ENCODE measurements around the gene ROR2.
A peak's percentile ranks its signal among the peaks of the same experiment; 100 is the strongest.

Gene ROR2

DNA sequence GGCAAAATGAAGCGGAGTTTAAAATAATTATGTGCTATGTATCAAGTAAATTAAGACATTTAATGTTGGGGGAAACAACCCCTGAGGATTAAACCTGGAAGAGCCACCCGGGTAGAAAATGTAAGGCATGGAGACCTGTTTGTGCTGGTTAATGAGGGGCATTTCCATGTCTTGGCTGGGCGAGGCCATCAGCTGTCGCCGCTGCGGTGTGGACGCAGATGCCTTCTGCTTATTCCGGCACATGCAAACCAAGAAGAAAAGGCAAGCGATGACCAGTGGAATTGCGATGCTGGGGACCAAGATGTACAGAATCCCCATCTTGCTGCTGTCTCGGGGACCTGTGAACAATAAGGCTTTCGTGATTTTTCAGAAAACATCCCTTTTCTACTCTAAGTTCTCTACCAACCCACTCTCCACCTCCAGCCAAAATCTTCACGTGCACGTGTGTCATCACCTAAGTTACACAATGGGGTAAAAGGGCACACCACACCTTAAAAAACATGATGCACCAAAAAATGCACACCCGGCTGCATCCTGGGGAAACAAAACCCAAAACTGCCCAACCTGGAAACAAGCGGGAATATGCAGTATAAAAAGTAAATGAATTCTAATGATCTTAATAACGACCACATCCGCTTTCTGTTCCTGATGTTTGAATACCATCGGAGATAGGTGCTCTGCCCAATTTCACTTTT lies 223.5 kb downstream of the ROR2 start:
- H3K4me3 ChIP-seq (ENCODE audit: low read length): no peak overlapping the region
- H3K9ac ChIP-seq (ENCODE audit: low read length): no peak overlapping the region
- DNase-seq (ENCODE audit: low read depth): no peak
- peaks cover 12% of the 10 kb centered on the region for H3K4me1 ChIP-seq (ENCODE audit: control insufficient read depth, insufficient read depth, low read length)
- H3K36me3 ChIP-seq (ENCODE audit: control insufficient read depth, insufficient read depth, low read length, severe bottlenecking): no peaks in the 10 kb centered on the region
- no peaks in the 10 kb centered on the region for H3K9me3 ChIP-seq (ENCODE audit: control insufficient read depth, low read length)
- H3K27me3 ChIP-seq (replicated peaks; ENCODE audit: control insufficient read depth, insufficient read depth, low read length): no peaks in the 10 kb centered on the region

DNA sequence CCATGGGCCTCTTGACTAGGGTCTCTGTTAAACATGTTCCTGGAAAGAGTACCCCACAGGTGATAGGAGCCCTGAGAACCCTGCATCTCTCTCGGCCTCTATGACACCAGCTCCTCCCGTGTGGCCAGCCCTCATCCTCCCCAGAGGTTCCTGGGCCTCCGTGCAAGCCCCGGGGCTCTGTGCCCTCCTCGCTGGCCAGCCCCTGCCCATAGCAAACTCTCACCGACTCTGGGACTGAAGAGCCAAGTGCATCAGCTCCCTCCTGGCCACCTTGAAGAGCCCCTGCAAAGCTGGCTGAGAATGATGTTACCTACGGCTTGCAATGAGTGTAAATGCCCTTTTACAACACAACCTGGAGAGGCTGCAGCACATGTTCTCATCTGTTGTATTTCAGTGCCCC lies 224.4 kb downstream of the ROR2 start:
- H3K9ac ChIP-seq (ENCODE audit: low read length): no peak overlapping the region
- no peaks in the 10 kb centered on the region for H3K27me3 ChIP-seq (replicated peaks; ENCODE audit: control insufficient read depth, insufficient read depth, low read length)
- H3K9me3 ChIP-seq (ENCODE audit: control insufficient read depth, low read length): no peaks in the 10 kb centered on the region
- no peak overlapping the region for H3K4me3 ChIP-seq (ENCODE audit: low read length)
- no peaks in the 10 kb centered on the region for H3K36me3 ChIP-seq (ENCODE audit: control insufficient read depth, insufficient read depth, low read length, severe bottlenecking)
- no peak for DNase-seq (ENCODE audit: low read depth)
- peaks cover 12% of the 10 kb centered on the region for H3K4me1 ChIP-seq (ENCODE audit: control insufficient read depth, insufficient read depth, low read length)

DNA sequence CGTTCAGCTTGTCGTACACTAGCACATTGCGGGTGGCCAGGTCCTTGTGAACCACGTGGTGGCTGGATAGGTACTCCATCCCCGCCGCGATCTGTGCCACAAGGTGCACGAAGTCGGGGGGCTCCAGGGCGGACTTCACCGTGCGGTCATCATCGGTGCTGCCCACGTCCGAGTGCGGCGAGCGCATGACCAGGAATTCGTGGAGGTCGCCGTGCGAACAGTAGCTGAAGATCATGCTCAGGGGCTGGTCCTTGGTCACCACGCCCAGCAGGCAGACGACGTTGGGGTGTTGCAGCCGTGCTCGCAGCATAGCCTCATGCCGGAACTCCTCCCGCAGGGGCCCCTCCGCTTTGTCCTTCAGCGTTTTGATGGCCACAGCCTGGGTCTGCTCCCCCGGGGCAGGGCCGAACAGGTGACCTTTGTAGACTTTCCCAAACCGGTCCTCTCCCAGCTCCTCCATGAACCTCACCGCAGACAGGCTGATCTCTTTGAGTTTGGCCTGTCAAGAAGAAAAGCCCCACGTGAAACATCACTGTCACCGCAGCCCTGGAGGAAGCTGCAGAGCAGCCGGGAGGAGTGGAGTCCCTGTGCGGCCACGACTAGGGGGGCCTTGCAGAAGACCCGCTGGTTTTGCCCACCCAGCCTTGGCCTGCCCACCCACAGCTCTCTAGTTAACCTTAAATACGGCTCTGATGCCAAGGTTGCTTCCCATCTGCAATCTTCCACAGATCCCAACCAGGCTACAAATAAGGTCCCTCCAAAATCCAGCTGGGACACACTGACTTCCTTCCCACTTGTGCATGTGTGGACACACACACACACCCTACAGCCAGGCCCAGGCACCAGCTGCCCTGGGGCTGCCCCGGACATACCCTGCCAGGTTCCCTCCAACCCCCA lies 225.2 kb downstream of the ROR2 start:
- no peaks in the 10 kb centered on the region for H3K36me3 ChIP-seq (ENCODE audit: control insufficient read depth, insufficient read depth, low read length, severe bottlenecking)
- H3K4me1 ChIP-seq (ENCODE audit: control insufficient read depth, insufficient read depth, low read length): peaks cover 12% of the 10 kb centered on the region
- H3K9ac ChIP-seq (ENCODE audit: low read length): no peak overlapping the region
- no peak for DNase-seq (ENCODE audit: low read depth)
- H3K4me3 ChIP-seq (ENCODE audit: low read length): no peak overlapping the region
- no peaks in the 10 kb centered on the region for H3K27me3 ChIP-seq (replicated peaks; ENCODE audit: control insufficient read depth, insufficient read depth, low read length)
- H3K9me3 ChIP-seq (ENCODE audit: control insufficient read depth, low read length): no peaks in the 10 kb centered on the region

DNA sequence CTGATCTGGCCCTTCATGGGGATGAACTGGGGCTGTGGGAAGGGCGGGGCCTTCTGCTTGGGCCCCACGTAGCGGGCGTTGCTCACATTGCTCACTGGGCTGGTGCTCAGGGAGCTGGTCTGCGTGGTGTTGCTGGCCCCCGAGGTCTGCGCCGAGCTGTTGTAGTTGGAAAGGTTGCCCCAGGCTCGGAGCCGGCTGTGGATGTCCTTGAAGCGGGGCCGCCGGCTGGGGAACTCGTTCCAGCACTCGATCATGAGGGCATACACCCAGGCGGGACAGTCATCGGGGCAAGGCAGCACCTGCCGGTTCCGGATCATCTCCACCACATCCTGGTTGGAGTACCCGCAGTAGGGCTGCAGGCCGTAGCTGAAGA lies 226.0 kb downstream of the ROR2 start:
- no peaks in the 10 kb centered on the region for H3K27me3 ChIP-seq (replicated peaks; ENCODE audit: control insufficient read depth, insufficient read depth, low read length)
- no peaks in the 10 kb centered on the region for H3K9me3 ChIP-seq (ENCODE audit: control insufficient read depth, low read length)
- no peak overlapping the region for H3K4me3 ChIP-seq (ENCODE audit: low read length)
- no peak for DNase-seq (ENCODE audit: low read depth)
- no peak overlapping the region for H3K9ac ChIP-seq (ENCODE audit: low read length)
- no peaks in the 10 kb centered on the region for H3K36me3 ChIP-seq (ENCODE audit: control insufficient read depth, insufficient read depth, low read length, severe bottlenecking)
- H3K4me1 ChIP-seq (ENCODE audit: control insufficient read depth, insufficient read depth, low read length): peaks cover 5% of the 10 kb centered on the region

DNA sequence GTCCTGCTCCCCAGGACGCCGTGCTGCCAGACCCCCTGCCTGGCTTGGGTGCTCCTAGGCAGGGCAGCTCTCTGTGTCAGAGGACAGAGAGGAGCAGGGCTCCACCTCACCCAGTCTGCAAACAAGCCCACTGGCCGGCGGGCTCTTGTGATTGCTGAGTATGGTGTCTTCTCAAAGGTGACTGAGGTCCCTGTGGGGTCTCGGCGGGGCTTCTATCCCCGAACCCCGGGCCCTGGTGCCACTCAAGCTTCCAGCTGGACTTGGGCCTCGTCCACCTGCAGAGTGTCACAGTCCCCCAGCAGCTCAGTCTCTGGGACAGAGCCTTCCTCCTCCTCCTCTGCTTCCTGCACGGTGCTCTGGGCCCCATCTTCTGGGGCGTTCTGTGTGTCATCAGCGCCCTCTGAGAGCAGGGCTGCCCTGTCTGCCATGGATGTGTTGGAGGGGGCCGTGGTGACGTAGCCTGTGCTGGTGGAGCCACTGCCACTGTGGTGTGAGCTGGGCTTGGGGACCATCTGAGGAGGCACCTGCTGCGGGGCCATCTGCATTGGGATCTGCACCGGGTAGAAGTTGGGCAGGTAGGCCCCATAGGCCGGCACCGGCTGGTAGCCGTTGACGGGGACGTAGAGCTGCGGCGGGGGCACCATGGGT lies 226.5 kb downstream of the ROR2 start:
- Histone ChIP-seq H3K36me3 (ENCODE audit: control insufficient read depth, insufficient read depth, low read length, severe bottlenecking) (no peaks in the 10 kb centered on the region), H3K9me3 (ENCODE audit: control insufficient read depth, low read length) (no peaks in the 10 kb centered on the region), H3K9ac (ENCODE audit: low read length) (no peak overlapping the region), H3K4me3 (ENCODE audit: low read length) (no peak overlapping the region), H3K27me3 (replicated peaks; ENCODE audit: control insufficient read depth, insufficient read depth, low read length) (no peaks in the 10 kb centered on the region), H3K4me1 (ENCODE audit: control insufficient read depth, insufficient read depth, low read length) (peaks cover under 1% of the 10 kb centered on the region)
- DNase-seq (ENCODE audit: low read depth): no peak

DNA sequence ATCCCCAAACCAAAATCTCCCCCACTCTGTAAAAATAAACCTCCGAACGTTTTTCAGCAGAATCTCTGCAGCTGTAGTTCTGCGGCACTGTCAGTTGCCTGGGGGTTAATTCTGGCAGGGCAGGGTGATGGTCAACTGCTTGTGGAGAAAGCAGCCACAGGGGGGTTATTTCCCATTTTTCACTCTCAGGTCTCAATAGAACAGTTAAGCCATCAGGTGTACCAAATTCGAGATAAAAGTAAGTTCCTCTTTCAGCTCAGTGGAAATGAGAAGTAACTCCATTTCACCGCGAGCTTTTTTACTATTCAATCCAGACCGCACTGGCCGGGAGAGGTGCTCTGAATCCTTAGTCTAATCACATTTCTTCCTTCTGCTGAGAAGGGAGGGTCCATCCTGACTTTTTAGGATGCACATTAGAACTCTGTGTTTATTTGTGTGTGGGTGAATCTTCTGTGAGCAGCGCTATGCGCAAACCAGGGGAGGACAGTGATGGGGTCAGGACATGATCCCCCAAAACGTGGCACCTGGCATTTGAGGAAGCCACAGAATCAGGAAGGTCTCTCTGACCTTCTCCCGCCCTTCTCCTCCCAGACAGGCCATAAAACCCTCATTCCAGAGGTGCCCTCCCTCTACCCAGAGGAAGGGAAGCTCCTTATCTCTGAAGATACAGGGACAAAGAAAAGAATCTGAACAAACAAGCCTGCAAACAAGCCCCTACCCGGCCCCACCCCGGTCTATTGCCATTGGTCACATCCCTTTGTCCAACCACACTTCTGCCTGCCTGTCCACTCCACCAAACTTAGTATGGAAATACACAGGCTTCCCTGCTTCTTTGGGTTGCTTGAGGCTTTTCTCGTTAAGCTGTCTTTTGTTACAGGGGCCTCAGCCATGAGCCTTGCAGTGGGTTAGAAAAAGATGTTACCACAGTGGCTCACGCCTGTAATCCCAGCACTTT lies 229.0 kb downstream of the ROR2 start:
- Histone ChIP-seq H3K4me3 (ENCODE audit: low read length) (no peak overlapping the region), H3K27me3 (replicated peaks; ENCODE audit: control insufficient read depth, insufficient read depth, low read length) (no peaks in the 10 kb centered on the region), H3K4me1 (ENCODE audit: control insufficient read depth, insufficient read depth, low read length) (no peaks in the 10 kb centered on the region), H3K9me3 (ENCODE audit: control insufficient read depth, low read length) (peaks cover 6% of the 10 kb centered on the region), H3K9ac (ENCODE audit: low read length) (no peak overlapping the region), H3K36me3 (ENCODE audit: control insufficient read depth, insufficient read depth, low read length, severe bottlenecking) (no peaks in the 10 kb centered on the region)
- DNase-seq (ENCODE audit: low read depth): no peak

DNA sequence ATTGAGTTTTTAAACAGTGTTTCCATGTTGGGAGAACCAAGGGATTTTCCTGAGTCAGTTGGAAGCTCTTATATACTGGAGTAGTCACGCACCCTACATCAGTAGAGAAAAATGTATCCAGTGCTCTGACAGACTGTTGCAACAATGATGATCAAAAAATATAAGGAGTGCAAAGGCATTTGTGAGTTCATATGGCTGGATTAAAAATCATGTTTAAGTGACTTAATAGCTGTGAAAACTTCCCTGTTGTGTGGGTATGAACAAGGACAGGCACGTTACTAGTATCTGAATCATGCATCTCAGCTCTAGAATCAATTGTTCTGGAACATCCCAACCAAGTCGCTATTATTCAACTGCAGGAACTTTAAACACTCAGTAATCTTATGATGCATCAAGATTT lies 229.7 kb downstream of the ROR2 start:
- Histone ChIP-seq H3K4me3 (ENCODE audit: low read length) (no peak overlapping the region), H3K9me3 (ENCODE audit: control insufficient read depth, low read length) (peaks cover 6% of the 10 kb centered on the region), H3K4me1 (ENCODE audit: control insufficient read depth, insufficient read depth, low read length) (no peaks in the 10 kb centered on the region), H3K36me3 (ENCODE audit: control insufficient read depth, insufficient read depth, low read length, severe bottlenecking) (no peaks in the 10 kb centered on the region), H3K9ac (ENCODE audit: low read length) (no peak overlapping the region), H3K27me3 (replicated peaks; ENCODE audit: control insufficient read depth, insufficient read depth, low read length) (no peaks in the 10 kb centered on the region)
- DNase-seq (ENCODE audit: low read depth): peak; percentile 47

DNA sequence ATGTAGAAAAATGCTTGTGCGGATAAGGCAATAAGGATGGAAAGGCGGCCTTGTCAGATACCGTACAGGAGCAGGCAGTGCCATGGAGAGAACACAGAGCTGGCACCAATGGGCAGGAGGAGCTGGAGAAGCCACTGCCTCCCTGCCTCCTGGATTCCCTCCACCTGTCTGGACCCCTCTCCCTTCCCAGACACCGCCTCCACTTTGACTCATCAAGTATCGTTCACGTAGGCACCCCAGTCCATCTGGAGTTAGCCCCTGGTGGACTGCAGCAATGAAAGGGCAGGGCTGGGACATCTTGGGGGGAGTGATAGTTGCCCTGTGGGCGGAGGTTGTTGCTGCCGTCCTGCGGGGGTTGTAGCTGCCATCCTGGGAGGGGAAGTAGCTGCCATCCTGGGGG lies 232.0 kb downstream of the ROR2 start:
- H3K36me3 ChIP-seq (ENCODE audit: control insufficient read depth, insufficient read depth, low read length, severe bottlenecking): no peaks in the 10 kb centered on the region
- no peak for DNase-seq (ENCODE audit: low read depth)
- no peak overlapping the region for H3K9ac ChIP-seq (ENCODE audit: low read length)
- no peaks in the 10 kb centered on the region for H3K27me3 ChIP-seq (replicated peaks; ENCODE audit: control insufficient read depth, insufficient read depth, low read length)
- peaks cover 6% of the 10 kb centered on the region for H3K4me1 ChIP-seq (ENCODE audit: control insufficient read depth, insufficient read depth, low read length)
- peaks cover 6% of the 10 kb centered on the region for H3K9me3 ChIP-seq (ENCODE audit: control insufficient read depth, low read length)
- no peak overlapping the region for H3K4me3 ChIP-seq (ENCODE audit: low read length)

DNA sequence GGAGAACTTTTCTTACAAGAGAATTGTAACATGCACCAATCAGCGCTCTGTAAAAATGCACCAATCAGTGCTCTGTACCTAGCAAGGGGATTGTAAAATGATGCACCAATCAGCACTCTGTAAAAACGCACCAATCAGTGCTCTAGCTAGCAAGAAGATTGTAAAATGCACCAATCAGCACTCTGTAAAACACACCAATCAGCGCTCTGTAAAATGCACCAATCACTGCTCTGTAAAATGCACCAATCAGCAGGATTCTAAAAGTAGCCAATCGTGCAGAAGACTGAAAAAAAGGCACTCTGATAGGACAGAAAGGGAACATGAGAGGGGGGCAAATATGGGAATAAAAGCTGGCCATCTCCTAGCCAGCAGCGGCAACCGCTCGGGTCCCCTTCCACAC lies 233.2 kb downstream of the ROR2 start:
- Histone ChIP-seq H3K4me1 (ENCODE audit: control insufficient read depth, insufficient read depth, low read length) (peaks cover 6% of the 10 kb centered on the region), H3K9ac (ENCODE audit: low read length) (no peak overlapping the region), H3K9me3 (ENCODE audit: control insufficient read depth, low read length) (peaks cover 6% of the 10 kb centered on the region), H3K36me3 (ENCODE audit: control insufficient read depth, insufficient read depth, low read length, severe bottlenecking) (no peaks in the 10 kb centered on the region), H3K27me3 (replicated peaks; ENCODE audit: control insufficient read depth, insufficient read depth, low read length) (no peaks in the 10 kb centered on the region), H3K4me3 (ENCODE audit: low read length) (no peak overlapping the region)
- DNase-seq (ENCODE audit: low read depth): no peak

DNA sequence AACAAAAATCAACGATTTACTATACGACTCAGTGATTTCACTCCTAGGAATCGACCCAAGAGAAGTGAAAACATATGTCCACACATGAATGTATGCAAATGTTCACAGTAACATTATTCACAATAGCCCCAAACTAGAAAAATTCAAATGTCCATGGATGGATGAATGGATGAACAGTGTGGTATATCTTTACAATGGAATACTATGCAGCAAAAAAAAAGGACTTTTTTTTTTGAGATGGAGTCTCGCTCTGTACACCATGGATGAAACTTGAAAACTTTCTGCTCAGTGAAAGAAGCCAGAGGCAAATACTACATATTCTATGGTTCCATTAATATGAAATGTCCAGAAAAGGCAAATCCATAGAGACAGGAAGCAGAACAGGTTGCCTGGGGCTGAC lies 233.8 kb downstream of the ROR2 start:
- Histone ChIP-seq H3K27me3 (replicated peaks; ENCODE audit: control insufficient read depth, insufficient read depth, low read length) (no peaks in the 10 kb centered on the region), H3K36me3 (ENCODE audit: control insufficient read depth, insufficient read depth, low read length, severe bottlenecking) (no peaks in the 10 kb centered on the region), H3K4me3 (ENCODE audit: low read length) (no peak overlapping the region), H3K9me3 (ENCODE audit: control insufficient read depth, low read length) (peaks cover 6% of the 10 kb centered on the region), H3K4me1 (ENCODE audit: control insufficient read depth, insufficient read depth, low read length) (peaks cover 6% of the 10 kb centered on the region), H3K9ac (ENCODE audit: low read length) (no peak overlapping the region)
- no peak for DNase-seq (ENCODE audit: low read depth)

Measured in adipocyte (in vitro differentiated cells).